OCI-LY3 (cell line): ENCODE data around the gene SELENOP.

ENCODE experiments used
- H2AFZ ChIP-seq: fragments of 200-600, 300-600 bp; shearing (Covaris generic); 2 replicates; pipeline ENCODE4 v1.6.0; 2014; ENCODE audit warnings: antibody characterized with exemption, low read depth, low read length
- H3K27ac ChIP-seq: fragments of 200-600, 300-600 bp; sonication (generic); 2 replicates; pipeline ENCODE4 v1.5.1; 2014; ENCODE audit warnings: mild to moderate bottlenecking, low read length, moderate library complexity, mixed read lengths
- H3K27me3 ChIP-seq: fragments of 200-600, 300-600 bp; sonication (generic); 2 replicates; pipeline ENCODE4 v1.6.1; 2014; ENCODE audit warnings: low read depth, low read length, mixed read lengths
- H3K36me3 ChIP-seq: fragments of 200-600, 300-600 bp; sonication (generic); replicated peaks from 2 replicates; pipeline ENCODE3; 2014; ENCODE audit warnings: low read depth, low read length, mixed read lengths
- H3K4me1 ChIP-seq: fragments of 300-600, 200-600 bp; sonication (generic); 2 replicates; pipeline ENCODE4 v1.6.1; 2014; ENCODE audit warnings: low read length, mixed read lengths
- H3K4me2 ChIP-seq: fragments of 200-600, 300-600 bp; sonication (generic); 2 replicates; pipeline ENCODE4 v1.6.1; 2014; ENCODE audit warnings: low read length, mixed read lengths
- H3K4me3 ChIP-seq: fragments of 300-600, 200-600 bp; sonication (generic); 2 replicates; pipeline ENCODE4 v1.5.1; 2014; ENCODE audit warnings: antibody characterized with exemption, mild to moderate bottlenecking, low read length, moderate library complexity
- H3K79me2 ChIP-seq: fragments of 300-600, 200-600 bp; shearing (Covaris generic); 2 replicates; pipeline ENCODE4 v1.6.1; 2014; ENCODE audit warnings: mild to moderate bottlenecking, low read length, mixed read lengths
- H3K9ac ChIP-seq: fragments of 300-600, 200-600 bp; shearing (Covaris generic); 2 replicates; pipeline ENCODE4 v1.6.0; 2014; ENCODE audit warnings: mild to moderate bottlenecking, low read length, moderate library complexity
- H3K9me3 ChIP-seq: fragments of 200-600, 300-600 bp; shearing (Covaris generic); 2 replicates; pipeline ENCODE4 v1.6.1; 2014; ENCODE audit warnings: low read length, mixed read lengths; ENCODE audit not compliant: insufficient read depth
- H4K20me1 ChIP-seq: fragments of 200-600, 300-600 bp; sonication (generic); 2 replicates; pipeline ENCODE4 v1.6.1; 2016; ENCODE audit warnings: low read length, mixed read lengths; ENCODE audit not compliant: insufficient read depth
- EZH2phosphoT487 ChIP-seq: fragments of 200-600 bp; shearing (Covaris generic); IDR thresholded peaks from 2 replicates; pipeline ENCODE4 v1.6.1; 2018; ENCODE audit warnings: antibody characterized with exemption, mixed run types, low read depth
- TF ChIP-seq, protein P1 (sequence below): fragments of 200-600, 300-600 bp; sonication (generic); IDR thresholded peaks from 2 replicates; pipeline ENCODE4 v1.5.1; 2014; ENCODE audit warnings: antibody characterized with exemption, low read length, low read depth

Gene SELENOP

DNA sequence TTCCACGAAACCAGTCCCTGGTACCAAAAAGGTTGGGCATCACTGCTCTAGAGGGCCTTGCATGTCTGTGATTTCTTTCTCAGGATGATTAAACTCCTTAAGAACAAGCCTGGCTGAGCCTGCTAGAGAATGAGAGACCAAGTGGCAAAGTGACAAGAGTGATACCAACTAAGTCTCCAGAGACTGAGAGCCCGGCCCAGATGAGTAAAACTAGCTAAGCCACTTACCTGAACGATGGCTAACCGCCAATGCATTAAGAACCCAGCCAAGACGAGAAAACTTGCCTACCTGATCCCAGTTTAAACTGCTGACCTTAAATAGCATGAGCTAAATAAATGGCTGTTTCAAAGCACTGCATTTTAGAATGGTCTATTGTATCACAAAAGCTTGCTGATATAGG lies 60.6 kb downstream of the SELENOP start:
- no peak overlapping the region for H2AFZ ChIP-seq
- no peak overlapping the region for H3K9ac ChIP-seq
- H3K36me3 ChIP-seq: no peaks in the 10 kb centered on the region
- H3K4me2 ChIP-seq: no peak overlapping the region
- H3K27me3 ChIP-seq: no peaks in the 10 kb centered on the region
- no peak overlapping the region for H3K4me3 ChIP-seq
- TF ChIP-seq, protein P1, sequence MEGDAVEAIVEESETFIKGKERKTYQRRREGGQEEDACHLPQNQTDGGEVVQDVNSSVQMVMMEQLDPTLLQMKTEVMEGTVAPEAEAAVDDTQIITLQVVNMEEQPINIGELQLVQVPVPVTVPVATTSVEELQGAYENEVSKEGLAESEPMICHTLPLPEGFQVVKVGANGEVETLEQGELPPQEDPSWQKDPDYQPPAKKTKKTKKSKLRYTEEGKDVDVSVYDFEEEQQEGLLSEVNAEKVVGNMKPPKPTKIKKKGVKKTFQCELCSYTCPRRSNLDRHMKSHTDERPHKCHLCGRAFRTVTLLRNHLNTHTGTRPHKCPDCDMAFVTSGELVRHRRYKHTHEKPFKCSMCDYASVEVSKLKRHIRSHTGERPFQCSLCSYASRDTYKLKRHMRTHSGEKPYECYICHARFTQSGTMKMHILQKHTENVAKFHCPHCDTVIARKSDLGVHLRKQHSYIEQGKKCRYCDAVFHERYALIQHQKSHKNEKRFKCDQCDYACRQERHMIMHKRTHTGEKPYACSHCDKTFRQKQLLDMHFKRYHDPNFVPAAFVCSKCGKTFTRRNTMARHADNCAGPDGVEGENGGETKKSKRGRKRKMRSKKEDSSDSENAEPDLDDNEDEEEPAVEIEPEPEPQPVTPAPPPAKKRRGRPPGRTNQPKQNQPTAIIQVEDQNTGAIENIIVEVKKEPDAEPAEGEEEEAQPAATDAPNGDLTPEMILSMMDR: no peak
- TF ChIP-seq EZH2phosphoT487: no peak
- H3K79me2 ChIP-seq: no peaks in the 10 kb centered on the region
- no peak overlapping the region for H3K27ac ChIP-seq
- H4K20me1 ChIP-seq: no peaks in the 10 kb centered on the region
- H3K4me1 ChIP-seq: no peaks in the 10 kb centered on the region
- H3K9me3 ChIP-seq: no peaks in the 10 kb centered on the region

DNA sequence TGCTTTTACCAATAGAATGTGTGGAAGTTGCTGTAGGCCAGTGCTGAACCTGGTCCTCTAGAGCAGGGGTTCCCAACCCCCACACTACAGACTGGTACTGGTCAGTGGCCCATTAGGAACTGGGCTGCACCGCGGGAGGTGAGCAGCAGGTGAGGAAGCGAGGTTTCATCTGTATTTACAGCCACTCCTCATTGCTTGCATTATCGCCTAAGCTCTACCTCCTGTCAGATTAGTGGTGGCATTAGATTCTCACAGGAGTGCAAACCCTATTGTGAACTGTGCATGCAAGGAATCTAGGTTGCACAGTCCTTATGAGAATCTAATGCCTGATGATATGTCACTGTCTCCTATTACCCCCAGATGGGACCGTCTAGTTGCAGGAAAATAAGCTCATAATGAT lies 61.2 kb downstream of the SELENOP start:
- Histone ChIP-seq H3K27ac (no peak overlapping the region), H3K36me3 (no peaks in the 10 kb centered on the region), H3K4me1 (no peaks in the 10 kb centered on the region), H3K9me3 (no peaks in the 10 kb centered on the region), H3K27me3 (no peaks in the 10 kb centered on the region), H3K4me3 (no peak overlapping the region), H4K20me1 (no peaks in the 10 kb centered on the region), H2AFZ (no peak overlapping the region), H3K79me2 (no peaks in the 10 kb centered on the region), H3K9ac (no peak overlapping the region), H3K4me2 (no peak overlapping the region)
- TF ChIP-seq, protein P1: no peak
- no peak for TF ChIP-seq EZH2phosphoT487
